Measurements from ENCODE around the gene CR1L.
"Not testable (repeated sequence)": the region's sequence is repeated elsewhere in the genome, so short reads cannot be mapped to it uniquely, and the experiment has no call there.

Gene CR1L

DNA sequence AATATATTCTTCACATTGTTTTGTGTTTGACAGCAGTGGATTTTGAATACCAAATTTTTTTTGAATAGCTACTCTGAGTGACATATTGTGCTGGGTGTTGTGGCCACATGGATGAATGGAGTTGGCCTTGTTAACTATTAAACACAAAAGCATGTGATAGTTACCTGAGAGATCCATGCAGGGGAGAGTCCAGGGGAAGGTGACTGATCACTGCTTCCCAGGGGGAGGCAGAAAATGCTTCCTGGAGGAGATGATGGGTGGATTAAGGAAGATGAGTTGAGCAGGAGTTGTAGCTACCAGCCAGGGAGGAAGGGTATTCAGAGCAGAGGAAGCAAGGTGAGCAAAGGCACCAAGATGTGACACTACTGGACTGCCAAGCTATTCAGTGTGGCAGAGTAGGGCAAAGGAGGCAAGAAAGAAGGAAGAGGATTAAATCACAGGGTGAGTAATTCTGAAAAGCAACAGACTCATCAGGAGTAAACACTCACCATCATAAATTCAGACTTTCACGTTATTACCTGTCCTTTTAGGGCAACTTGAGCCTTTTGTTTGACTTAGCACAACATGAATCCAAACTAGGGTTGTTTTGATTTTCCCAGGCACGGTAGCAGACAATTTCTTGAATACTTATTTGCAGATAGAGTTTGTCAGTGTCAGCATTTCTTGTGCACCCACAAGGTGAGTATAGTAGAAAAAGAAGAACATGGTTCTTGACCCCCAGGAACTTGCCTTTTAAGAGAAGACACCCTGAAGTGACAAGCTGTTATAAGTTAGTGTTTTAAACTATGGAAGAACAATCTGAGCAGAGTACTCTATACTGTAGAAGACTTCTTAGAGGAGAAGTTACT lies 111.1 kb downstream of the CR1L start:
- peaks cover 19% of the 10 kb centered on the region for H3K4me1 ChIP-seq (ENCODE audit: control insufficient read depth, insufficient read depth, low read length, poor library complexity, severe bottlenecking)
- no peak overlapping the region for H3K27ac ChIP-seq (ENCODE audit: low read depth, low read length, severe bottlenecking)
- WGBS, 2 experiments (ENCODE audit: insufficient coverage in 2 of 2) = 90 to 100% methylated on average over 2 of the region's 2 CpGs
- H3K9me3 ChIP-seq (ENCODE audit: control insufficient read depth, low read length) = no peaks in the 10 kb centered on the region
- H3K36me3 ChIP-seq (ENCODE audit: control insufficient read depth, insufficient read depth, low read length) = peaks cover 39% of the 10 kb centered on the region
- no peak overlapping the region for H3K4me3 ChIP-seq (ENCODE audit: extremely low read depth, insufficient read depth, low read length, poor library complexity, severe bottlenecking)

DNA sequence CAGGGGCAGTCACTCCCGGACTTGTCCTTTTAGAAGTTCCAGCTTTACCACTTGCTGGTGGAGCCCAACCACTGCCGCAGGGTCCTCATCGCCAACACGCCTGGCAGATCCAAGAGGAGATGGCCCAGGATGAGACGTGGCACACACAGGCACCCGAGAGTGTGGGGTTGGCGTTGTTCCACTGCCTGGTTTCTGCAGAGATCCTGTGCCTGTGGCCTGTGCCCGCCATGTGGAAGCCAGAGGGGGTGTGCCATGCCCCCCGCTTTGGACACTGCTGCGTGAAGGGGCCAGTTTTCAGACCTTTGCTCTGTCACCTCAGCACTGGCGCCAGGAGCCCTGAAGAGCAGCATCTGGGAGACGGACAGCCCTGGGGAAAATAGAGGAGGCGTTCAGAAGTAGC lies 117.7 kb downstream of the CR1L start:
- H3K4me3 ChIP-seq (ENCODE audit: extremely low read depth, insufficient read depth, low read length, poor library complexity, severe bottlenecking) = no peak overlapping the region
- no peak overlapping the region for H3K27ac ChIP-seq (ENCODE audit: low read depth, low read length, severe bottlenecking)
- peaks cover 91% of the 10 kb centered on the region for H3K36me3 ChIP-seq (ENCODE audit: control insufficient read depth, insufficient read depth, low read length)
- no peaks in the 10 kb centered on the region for H3K4me1 ChIP-seq (ENCODE audit: control insufficient read depth, insufficient read depth, low read length, poor library complexity, severe bottlenecking)
- 96 to 100% methylated on average over 11 to 13 of the region's 13 CpGs for WGBS, 2 experiments (ENCODE audit: insufficient coverage in 2 of 2)
- H3K9me3 ChIP-seq (ENCODE audit: control insufficient read depth, low read length) = peaks cover 3% of the 10 kb centered on the region

DNA sequence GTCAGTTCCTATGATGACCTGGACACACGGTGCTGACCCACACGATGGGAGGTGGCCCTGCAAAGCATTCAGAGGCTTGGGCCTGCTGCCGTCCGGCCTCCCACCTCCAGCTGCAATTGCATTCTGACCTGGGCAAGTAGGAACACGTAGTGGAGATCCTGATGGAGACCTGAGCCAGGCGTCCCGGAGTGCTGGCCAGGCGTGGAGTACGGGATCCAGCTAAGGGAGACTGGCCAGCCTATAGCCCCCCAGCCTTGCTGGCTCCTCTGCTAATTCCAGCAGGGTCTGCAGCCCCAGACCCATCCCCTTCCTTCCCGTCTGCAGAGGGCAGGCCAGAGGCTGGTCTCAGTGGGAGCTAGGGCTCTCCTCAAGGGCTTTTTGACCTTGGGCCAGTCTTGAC lies 118.2 kb downstream of the CR1L start:
- H3K9me3 ChIP-seq (ENCODE audit: control insufficient read depth, low read length) = peaks cover 3% of the 10 kb centered on the region
- H3K4me1 ChIP-seq (ENCODE audit: control insufficient read depth, insufficient read depth, low read length, poor library complexity, severe bottlenecking) = no peaks in the 10 kb centered on the region
- no peak overlapping the region for H3K4me3 ChIP-seq (ENCODE audit: extremely low read depth, insufficient read depth, low read length, poor library complexity, severe bottlenecking)
- peaks cover 89% of the 10 kb centered on the region for H3K36me3 ChIP-seq (ENCODE audit: control insufficient read depth, insufficient read depth, low read length)
- no peak overlapping the region for H3K27ac ChIP-seq (ENCODE audit: low read depth, low read length, severe bottlenecking)
- WGBS, 2 experiments (ENCODE audit: insufficient coverage in 2 of 2) = 97 to 98% methylated on average over 9 of the region's 10 CpGs

DNA sequence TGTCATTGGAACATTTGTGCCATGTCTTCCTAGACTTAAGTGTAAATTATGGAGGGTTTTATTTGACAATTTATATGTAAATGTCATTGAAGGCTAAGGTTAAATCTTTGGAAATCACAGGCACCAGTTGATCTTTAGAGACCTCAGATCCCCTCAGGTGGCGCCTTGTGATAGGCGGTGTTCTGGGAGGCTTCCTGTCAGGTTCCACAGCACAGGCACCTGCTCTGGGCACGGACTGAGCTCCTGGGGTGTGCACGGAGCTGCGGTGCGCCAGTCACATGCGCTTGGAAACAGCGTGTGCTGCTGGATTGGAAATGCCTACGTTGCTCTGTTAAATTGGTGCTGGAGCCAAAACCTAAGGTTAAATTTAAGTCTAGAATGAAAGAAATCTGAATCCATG lies 119.0 kb downstream of the CR1L start:
- H3K36me3 ChIP-seq (ENCODE audit: control insufficient read depth, insufficient read depth, low read length) = peaks cover 90% of the 10 kb centered on the region
- 85 to 89% methylated on average over 9 of the region's 9 CpGs for WGBS, 2 experiments (ENCODE audit: insufficient coverage in 2 of 2)

DNA sequence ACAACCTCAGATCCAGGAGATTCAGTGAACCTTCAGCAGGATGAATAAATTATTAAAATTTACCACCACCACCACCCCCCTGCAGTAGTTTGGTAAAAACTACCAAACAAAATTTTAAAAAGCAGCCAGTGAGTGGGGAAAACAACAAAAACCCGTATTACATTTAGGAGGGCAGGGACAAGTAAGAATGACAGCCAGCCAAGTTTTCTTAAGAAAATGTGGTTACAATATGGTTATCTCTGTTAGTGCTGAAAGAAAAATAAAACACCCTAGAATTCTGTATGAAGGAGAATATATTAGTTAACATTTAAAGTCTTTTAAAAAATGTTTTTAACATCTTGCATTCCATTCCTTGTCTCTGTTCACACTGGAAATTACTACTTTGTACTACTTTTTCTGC lies 121.6 kb downstream of the CR1L start:
- Histone ChIP-seq H3K4me3 (ENCODE audit: extremely low read depth, insufficient read depth, low read length, poor library complexity, severe bottlenecking) (no peak overlapping the region), H3K9me3 (ENCODE audit: control insufficient read depth, low read length) (peaks cover 6% of the 10 kb centered on the region), H3K4me1 (ENCODE audit: control insufficient read depth, insufficient read depth, low read length, poor library complexity, severe bottlenecking) (no peaks in the 10 kb centered on the region), H3K27ac (ENCODE audit: low read depth, low read length, severe bottlenecking) (no peak overlapping the region), H3K36me3 (ENCODE audit: control insufficient read depth, insufficient read depth, low read length) (peaks cover 89% of the 10 kb centered on the region)
- WGBS, 2 experiments (ENCODE audit: insufficient coverage in 2 of 2) = 88 to 100% methylated on average over 1 of the region's 1 CpG

More for the DNA sequence above, 119.0 kb downstream of the CR1L start:
- Histone ChIP-seq H3K27ac (ENCODE audit: low read depth, low read length, severe bottlenecking) (no peak overlapping the region), H3K4me3 (ENCODE audit: extremely low read depth, insufficient read depth, low read length, poor library complexity, severe bottlenecking) (no peak overlapping the region), H3K4me1 (ENCODE audit: control insufficient read depth, insufficient read depth, low read length, poor library complexity, severe bottlenecking) (no peaks in the 10 kb centered on the region), H3K9me3 (ENCODE audit: control insufficient read depth, low read length) (peaks cover 3% of the 10 kb centered on the region)

DNA sequence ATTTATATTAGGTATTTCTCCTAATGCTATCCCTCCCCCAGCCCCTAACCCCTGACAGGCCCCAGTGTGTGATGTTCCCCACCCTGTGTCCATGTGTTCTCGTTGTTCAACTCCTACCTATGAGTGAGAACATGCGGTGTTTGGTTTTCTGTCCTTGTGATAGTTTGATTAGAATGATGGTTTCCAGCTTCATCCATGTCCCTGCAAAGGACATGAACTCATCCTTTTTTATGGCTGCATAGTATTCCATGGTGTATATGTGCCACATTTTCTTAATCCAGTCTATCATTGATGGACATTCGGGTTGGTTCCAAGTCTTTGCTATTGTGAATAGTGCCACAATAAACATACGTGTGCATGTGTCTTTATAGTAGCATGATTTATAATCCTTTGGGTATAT lies 125.6 kb downstream of the CR1L start:
- peaks cover 74% of the 10 kb centered on the region for H3K36me3 ChIP-seq (ENCODE audit: control insufficient read depth, insufficient read depth, low read length)
- H3K4me1 ChIP-seq (ENCODE audit: control insufficient read depth, insufficient read depth, low read length, poor library complexity, severe bottlenecking); H3K9me3 ChIP-seq (ENCODE audit: control insufficient read depth, low read length); H3K27ac ChIP-seq (ENCODE audit: low read depth, low read length, severe bottlenecking); H3K4me3 ChIP-seq (ENCODE audit: extremely low read depth, insufficient read depth, low read length, poor library complexity, severe bottlenecking): not testable (repeated sequence)
- no CpG with 5 or more reads among the region's 4 CpGs for WGBS, 2 experiments (ENCODE audit: insufficient coverage in 2 of 2)
